GM13976 (cell line): ENCODE data around the gene CANT1.
"Not testable (repeated sequence)": the region's sequence is repeated elsewhere in the genome, so short reads cannot be mapped to it uniquely, and the experiment has no call there.

ENCODE experiments used
- DNase-seq: peaks from one replicate; pipeline ENCODE4 v3.0.0; 2012; ENCODE audit warnings: low spot score
- CTCF ChIP-seq: IDR thresholded peaks from 2 replicates; pipeline ENCODE4 v1.5.1; 2012; ENCODE audit warnings: borderline replicate concordance, mild to moderate bottlenecking; ENCODE audit not compliant: insufficient read depth; ENCODE audit errors: extremely low read depth, missing control alignments, control extremely low read depth
- in situ Hi-C: fragments of 300-500 bp; cut with MboI; formaldehyde crosslinking; loops from one replicate; pipeline ENCODE4 v1.12.0; 2022; ENCODE audit warnings: low sequenced_read_pairs, mixed read lengths, inconsistent platforms; ENCODE audit not compliant: unreplicated experiment

Gene CANT1

GRCh38 chr17:78951967-78952551, 57.5 kb downstream of the CANT1 start:
- DNase-seq, result no peak
- in situ Hi-C loops, result no loop called here
- no peak for TF ChIP-seq CTCF

GRCh38 chr17:78950870-78951269, 58.7 kb downstream of the CANT1 start:
- TF ChIP-seq CTCF, result no peak
- in situ Hi-C loops, result no loop called here
- DNase-seq, result no peak

- no peak for TF ChIP-seq CTCF
- no peak for DNase-seq
- in situ Hi-C loops, result no loop called here
These were observed 62.1 kb downstream of the CANT1 start for GRCh38 chr17:78947235-78948149.

- no peak for DNase-seq
- in situ Hi-C loops, result no loop called here
- TF ChIP-seq CTCF, result no peak
These were observed 62.9 kb downstream of the CANT1 start for GRCh38 chr17:78946631-78947030.

- in situ Hi-C loops, result no loop called here
- no peak for TF ChIP-seq CTCF
- no peak for DNase-seq
These were observed 63.4 kb downstream of the CANT1 start for GRCh38 chr17:78946131-78946530.

GRCh38 chr17:78945455-78945854, 64.1 kb downstream of the CANT1 start:
- DNase-seq, in situ Hi-C loops: not testable (repeated sequence)

GRCh38 chr17:78944956-78945355, 64.6 kb downstream of the CANT1 start:
- in situ Hi-C loops, result no loop called here
- TF ChIP-seq CTCF, result no peak
- no peak for DNase-seq
